ENCODE results near the gene GALNT18. TPM values are rescaled to one million over a fixed set of nuclear protein-coding genes. Genes with fewer than 3 reads are reported as not detected.

GALNT18 gene
- polyA plus RNA-seq, 4 donors = 22.2 to 35.0 (median 29.4) TPM

- no peak for DNase-seq (ENCODE audit: low read depth in 4 of 4, low spot score in 2 of 4)
Observed at GRCh38 chr11:11589437-11589836, 32.4 kb downstream of the GALNT18 start.

DNA sequence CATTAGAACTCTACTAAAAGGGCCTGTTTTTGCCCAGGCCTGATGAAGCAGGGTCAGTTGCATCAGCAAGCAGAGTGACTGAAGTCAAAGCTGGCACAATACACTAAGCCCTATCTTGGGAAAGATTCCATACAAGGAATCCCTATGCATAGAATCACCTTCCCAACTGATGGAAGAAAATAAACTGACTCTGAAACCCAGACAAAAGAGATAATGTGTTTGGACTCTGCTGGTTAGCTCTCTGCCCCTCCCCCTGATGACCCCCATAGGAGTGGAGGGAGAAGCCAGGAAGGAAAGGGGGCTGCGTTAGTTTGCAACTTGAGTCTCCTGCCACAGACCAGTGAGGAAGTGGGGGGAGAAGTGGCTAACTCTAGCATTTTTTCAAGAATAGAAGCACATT lies 32.9 kb downstream of the GALNT18 start:
- no peak for DNase-seq (ENCODE audit: low read depth in 4 of 4, low spot score in 2 of 4)

DNA sequence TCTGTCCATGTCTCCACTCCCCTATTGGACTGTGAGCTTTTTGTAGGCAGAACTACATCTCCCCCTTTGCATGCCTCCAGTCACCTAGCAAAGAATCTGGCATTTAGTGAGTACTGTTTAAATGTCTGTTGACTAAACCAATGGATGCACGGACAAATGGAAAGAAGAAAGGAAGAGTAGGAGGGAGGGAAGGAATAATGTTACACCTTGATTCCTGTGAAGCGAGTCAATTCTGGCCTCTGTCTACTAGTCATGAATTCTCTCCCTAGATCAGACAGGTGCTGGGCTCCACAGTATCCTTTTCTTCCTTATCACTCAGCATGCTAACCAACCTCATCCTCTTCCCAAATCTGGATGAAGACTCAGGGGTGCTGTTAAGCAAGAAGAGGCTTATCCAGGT lies 33.6 kb downstream of the GALNT18 start:
- DNase-seq (ENCODE audit: low read depth in 4 of 4, low spot score in 2 of 4) = no peak

DNA sequence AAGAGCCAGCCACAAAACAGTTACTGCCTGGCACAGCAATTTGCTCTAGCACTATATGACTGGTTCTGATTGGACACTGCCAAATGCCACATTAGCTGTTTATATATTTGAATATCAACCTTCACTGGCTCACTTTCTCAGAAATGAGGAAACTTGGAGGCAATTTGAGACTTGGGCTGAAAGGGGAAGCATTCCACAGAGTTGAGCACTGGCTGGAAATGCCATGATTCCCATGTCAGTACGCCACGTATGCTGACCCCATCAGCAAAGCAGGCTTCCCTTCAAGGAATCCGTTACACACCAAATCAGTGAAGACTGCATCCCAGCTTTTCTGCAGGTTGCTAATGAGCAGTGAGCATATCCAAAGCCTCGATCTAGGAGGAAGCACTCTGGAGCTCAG lies 34.7 kb downstream of the GALNT18 start:
- no peak for DNase-seq (ENCODE audit: low read depth in 4 of 4, low spot score in 2 of 4)

DNA sequence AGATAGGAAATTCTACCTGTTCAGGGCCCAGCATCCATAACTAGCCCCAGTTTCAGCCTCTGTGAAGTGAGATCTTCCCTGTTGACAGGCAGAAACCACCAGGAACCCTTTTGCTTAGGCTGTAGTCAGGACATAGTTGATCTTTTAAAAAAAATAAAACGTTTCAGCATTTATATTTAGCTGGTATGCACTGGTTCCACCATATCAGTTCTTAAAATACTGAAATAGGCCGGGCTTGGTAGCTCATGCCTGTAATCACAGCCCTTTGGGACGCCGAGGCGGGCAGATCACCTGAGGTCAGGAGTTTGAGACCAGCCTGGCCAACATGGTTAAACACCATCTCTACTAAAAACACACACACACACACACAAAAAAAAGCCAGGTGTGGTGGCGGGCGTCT lies 35.3 kb downstream of the GALNT18 start:
- no peak for DNase-seq (ENCODE audit: low read depth in 4 of 4, low spot score in 2 of 4)

- no peak for DNase-seq (ENCODE audit: low read depth in 4 of 4, low spot score in 2 of 4)
Observed at GRCh38 chr11:11584937-11585336, 36.9 kb downstream of the GALNT18 start.

GRCh38 chr11:11584530-11584810 lies 37.3 kb downstream of the GALNT18 start:
- DNase-seq (ENCODE audit: low read depth in 4 of 4, low spot score in 2 of 4) = no peak

GRCh38 chr11:11583801-11584529 lies 37.8 kb downstream of the GALNT18 start:
- DNase-seq (ENCODE audit: low read depth in 4 of 4, low spot score in 2 of 4) = no peak

DNA sequence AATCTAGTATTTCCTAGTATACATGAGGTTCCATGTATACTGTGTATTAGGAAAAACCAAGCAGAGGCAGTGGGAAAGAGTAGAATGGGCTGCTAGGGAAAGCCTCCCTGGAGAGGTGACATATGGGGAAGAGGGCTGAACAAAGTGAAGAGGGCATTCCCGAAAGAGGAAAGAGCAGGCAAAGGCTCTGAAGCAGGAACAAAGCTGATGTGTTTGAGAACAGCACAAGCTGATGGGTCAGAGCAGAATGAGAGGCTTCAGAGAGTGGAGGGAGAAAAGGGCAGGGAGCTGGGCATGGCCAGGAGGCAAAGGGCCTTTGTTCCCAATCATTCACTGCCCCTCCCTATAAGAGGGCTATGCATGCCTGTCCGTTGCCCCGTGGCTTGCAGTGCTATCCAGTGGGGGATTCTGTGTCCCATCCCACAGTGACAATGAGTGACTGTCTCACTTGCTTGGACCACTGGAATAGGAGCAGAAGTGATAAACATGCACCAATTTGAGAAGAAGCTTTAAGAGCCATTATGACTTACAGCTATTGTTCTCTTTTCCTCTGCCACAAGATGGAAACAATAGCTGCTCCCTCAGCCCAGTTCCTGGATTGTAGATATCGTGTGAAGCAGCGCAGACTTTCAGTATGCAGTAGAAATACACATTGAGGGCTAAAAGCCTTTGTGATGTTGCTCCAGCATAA lies 39.6 kb downstream of the GALNT18 start:
- DNase-seq (ENCODE audit: low read depth in 4 of 4, low spot score in 2 of 4) = no peak

DNA sequence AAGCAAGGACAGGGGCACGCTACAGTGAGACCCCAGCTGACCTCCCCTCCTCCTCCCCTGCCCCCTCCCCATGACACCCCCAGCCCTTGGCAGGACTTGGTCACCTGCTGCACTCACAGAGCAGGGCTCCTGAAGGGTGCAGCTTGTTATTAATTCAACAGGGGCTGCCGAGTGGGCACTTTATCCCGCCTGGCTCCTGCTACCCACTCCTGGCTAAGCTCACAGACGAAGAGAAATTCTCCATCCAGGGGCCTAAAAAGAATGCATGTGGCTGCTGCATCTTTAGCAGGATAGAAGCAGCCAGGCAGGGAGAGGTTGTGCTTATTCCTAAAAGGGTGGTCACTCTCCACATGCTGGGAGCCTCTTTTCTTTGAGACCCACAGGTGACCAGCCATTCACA lies 40.3 kb downstream of the GALNT18 start:
- no peak for DNase-seq (ENCODE audit: low read depth in 4 of 4, low spot score in 2 of 4)

DNA sequence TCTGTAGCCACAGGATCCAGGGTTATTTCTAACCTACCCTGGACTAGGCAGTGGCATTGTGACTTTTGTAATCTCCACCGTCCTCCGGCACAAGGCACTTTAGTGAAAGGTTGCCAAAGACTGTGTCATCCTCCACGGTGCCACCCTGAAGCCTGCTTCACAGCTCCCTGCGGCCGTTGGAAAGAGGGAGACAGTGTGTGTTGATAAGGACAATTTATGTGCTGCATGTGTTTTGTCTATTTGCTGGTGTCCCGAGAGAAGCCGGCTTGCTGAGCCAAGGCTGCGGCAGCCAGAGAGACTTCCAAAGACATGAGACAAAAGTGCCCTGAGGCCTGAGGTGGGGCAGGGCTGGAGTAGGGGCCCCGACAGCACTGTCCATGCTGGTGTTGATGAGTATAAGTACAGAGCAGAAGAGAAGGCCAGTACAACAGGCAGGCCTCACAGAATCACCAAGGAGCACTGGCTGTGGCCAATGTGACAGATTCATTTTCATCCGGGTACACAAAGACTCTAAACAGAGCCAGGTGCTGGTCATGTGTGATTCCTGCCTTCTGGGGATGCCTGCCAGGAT lies 40.9 kb downstream of the GALNT18 start:
- DNase-seq (ENCODE audit: low read depth in 4 of 4, low spot score in 2 of 4) = no peak

DNA sequence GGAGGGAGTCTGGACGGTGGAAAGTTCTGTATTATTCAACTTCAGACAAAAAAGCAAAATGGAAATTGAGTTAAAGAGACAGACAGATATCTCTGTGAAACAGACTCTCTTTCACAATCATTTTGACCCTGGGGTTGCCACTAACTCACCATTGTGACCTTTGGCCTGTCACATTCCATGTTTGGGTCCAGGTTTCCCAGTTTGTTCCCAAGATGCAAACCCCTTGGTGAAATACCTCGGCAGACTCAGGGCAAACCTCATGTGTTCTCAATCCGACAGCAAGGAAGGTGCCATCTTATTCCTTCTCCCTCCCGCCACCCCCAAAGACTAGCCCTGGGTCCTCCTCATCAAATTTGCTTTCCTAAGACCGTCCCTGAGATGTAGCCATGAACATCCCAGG lies 41.8 kb downstream of the GALNT18 start:
- no peak for DNase-seq (ENCODE audit: low read depth in 4 of 4, low spot score in 2 of 4)

DNA sequence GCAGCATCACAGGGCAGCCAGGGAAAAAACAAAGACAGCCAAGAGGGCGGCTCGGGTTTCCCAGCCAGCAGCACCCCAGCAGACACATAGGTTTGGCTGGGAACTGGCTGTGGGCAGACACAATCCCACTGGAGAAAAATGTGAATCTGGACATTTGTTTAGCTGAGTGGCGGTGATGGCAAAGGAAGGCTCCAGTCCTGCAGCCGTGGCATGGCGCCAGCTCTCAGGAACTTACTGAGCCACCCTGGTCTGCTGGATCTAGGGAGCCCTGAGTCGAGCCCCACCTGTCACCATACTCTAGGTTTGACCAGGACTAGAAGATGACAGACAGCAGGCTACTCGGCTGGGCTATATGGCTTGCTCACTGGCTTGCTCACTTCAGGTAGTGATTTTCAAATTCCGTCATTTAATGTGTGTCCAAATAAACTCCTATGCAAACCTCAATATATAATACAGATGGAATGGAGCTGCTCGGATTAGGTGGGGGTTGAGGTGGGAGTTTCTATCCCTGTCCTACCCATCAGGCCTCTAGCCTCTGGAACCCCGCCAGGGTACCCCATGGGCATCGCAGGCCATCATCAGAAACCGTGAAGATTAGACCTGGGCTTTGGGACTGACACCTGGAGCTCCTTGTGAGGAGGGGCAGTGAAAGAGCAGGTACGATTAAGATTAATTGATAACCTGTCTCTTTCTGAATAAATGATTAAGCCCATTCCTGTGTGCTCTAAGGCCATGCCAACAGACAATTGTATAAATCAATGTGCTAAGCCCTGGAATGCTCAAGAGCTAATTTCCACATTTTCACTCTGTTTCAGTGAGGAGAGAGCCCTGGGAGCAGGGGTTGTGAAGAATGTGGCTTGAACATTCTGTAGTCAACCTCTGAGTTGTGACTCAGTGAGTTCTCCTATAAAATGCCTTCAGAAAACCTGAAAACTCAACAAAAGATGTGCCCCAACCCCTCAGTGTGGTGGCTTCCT lies 42.5 kb downstream of the GALNT18 start:
- no peak for DNase-seq (ENCODE audit: low read depth in 4 of 4, low spot score in 2 of 4)

GRCh38 chr11:11577932-11578911 lies 43.6 kb downstream of the GALNT18 start:
- DNase-seq (ENCODE audit: low read depth in 4 of 4, low spot score in 2 of 4) = no peak

DNA sequence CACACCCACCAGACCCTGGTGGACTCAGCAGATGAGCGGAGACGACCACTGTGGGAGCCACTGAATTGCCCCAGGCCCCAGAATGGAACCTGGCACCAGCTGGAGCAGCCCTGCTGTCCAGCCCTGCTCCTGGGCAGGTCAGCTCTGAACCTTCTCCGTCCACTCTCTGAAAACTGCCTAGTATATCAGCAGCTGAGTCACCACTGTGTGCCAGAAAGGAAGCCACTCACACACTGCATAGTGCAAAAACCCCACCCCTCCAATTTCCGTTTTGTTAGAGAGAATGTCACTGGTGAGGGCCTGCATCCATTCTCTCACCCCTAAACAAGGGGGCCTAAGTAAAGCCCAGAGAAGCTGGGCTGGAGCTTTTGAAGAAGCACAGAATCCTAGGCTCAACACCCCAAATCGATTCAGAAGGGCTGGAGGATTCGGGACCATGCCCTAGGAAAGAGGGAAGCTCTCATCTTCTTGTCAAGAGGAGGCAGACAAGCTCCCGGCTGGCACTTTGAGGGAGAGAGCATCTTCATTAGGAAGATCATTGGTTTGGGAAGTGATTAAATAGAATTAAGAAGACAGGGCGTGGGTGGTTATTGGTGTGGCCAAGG lies 44.5 kb downstream of the GALNT18 start:
- DNase-seq (ENCODE audit: low read depth in 4 of 4, low spot score in 2 of 4) = no peak

- DNase-seq (ENCODE audit: low read depth in 4 of 4, low spot score in 2 of 4) = no peak
Observed at GRCh38 chr11:11574373-11575287, 47.2 kb downstream of the GALNT18 start.

- DNase-seq (ENCODE audit: low read depth in 4 of 4, low spot score in 2 of 4) = no peak
Observed at GRCh38 chr11:11572386-11572785, 49.4 kb downstream of the GALNT18 start.

DNA sequence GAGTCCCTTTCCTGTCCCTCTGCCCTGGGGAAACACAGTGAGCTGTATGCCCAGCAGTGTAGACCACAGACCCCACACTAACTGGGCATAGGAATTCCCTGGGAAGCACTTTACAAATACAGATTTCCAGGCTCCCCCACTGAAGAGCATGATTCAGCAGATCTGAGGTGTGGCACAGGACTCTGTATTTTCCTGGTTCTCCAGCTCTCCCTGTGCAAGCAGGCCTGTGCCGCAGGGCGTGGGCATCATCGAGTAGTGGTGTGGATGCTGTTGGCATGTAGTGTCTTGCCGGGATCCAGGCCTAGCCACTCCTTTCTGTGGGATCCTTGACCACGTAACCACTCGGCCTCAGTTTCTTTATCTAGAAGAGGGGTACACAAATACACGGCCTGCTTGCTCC lies 49.9 kb downstream of the GALNT18 start:
- DNase-seq (ENCODE audit: low read depth in 4 of 4, low spot score in 2 of 4) = no peak

Measured in left renal cortex interstitium (tissue), 4 donors.